ENCODE measurements around the gene MDK.
A peak's percentile ranks its signal among the peaks of the same experiment; 100 is the strongest.

The MDK gene

GRCh38 chr11:46391578-46392420 is 10.3 kb downstream of the MDK start, which contains the start of gene CHRM4:
TSS of gene CHRM4 (minus strand) at chr11:46391776. CDS start at chr11:46386557, 5,219 bp downstream.
- Histone ChIP-seq H3K9ac (ENCODE audit: insufficient read length) (no peak within 1 kb of the TSS), H3K9me3 (ENCODE audit: low read depth, low read length) (no peaks in the 10 kb centered on the region), H3K4me3 (peak within 1 kb of the TSS; percentile 71), H3K27ac (no peak within 1 kb of the TSS), H3K36me3 (ENCODE audit: insufficient read depth, low read length) (no peaks in the 10 kb centered on the region)
- TF ChIP-seq EZH2 (IDR thresholded peaks at IDR 0.05) (no peak), FOXP2 (optimal IDR thresholded peaks at IDR 0.05; ENCODE audit: control extremely low read depth, extremely low read length, insufficient read depth) (no peak), POLR2AphosphoS5 (IDR thresholded peaks at IDR 0.05; ENCODE audit: borderline replicate concordance, low read depth, low read length) (no peak)
- DNase-seq (ENCODE audit: low read depth, low spot score), result no peak

- no peak for TF ChIP-seq EZH2 (IDR thresholded peaks at IDR 0.05)
- TF ChIP-seq POLR2AphosphoS5 (IDR thresholded peaks at IDR 0.05; ENCODE audit: borderline replicate concordance, low read depth, low read length), result 0 out of 2 replicates have a peak, but pooled peaks have one; percentile 12
- TF ChIP-seq FOXP2 (optimal IDR thresholded peaks at IDR 0.05; ENCODE audit: control extremely low read depth, extremely low read length, insufficient read depth), result no peak
- Histone ChIP-seq H3K9me3 (ENCODE audit: low read depth, low read length) (no peaks in the 10 kb centered on the region), H3K27ac (no peak overlapping the region), H3K36me3 (ENCODE audit: insufficient read depth, low read length) (peaks cover 4% of the 10 kb centered on the region; the same call in 1 of the 2 replicates), H3K9ac (ENCODE audit: insufficient read length) (no peak overlapping the region), H3K4me3 (peak overlapping the region; percentile 70)
- no peak for DNase-seq (ENCODE audit: low read depth, low spot score)
Measured at GRCh38 chr11:46392421-46393230, 11.2 kb downstream of the MDK start.

GRCh38 chr11:46393231-46393616 is 11.8 kb downstream of the MDK start:
- H3K27ac ChIP-seq, result no peak overlapping the region
- H3K9me3 ChIP-seq (ENCODE audit: low read depth, low read length), result no peaks in the 10 kb centered on the region
- no peak overlapping the region for H3K4me3 ChIP-seq
- H3K9ac ChIP-seq (ENCODE audit: insufficient read length), result no peak overlapping the region
- H3K36me3 ChIP-seq (ENCODE audit: insufficient read depth, low read length), result peaks cover 4% of the 10 kb centered on the region; the same call in 1 of the 2 replicates
- DNase-seq (ENCODE audit: low read depth, low spot score), result no peak
- TF ChIP-seq EZH2 (IDR thresholded peaks at IDR 0.05), result no peak

- Histone ChIP-seq H3K9me3 (ENCODE audit: low read depth, low read length) (no peaks in the 10 kb centered on the region), H3K4me3 (no peak overlapping the region), H3K36me3 (ENCODE audit: insufficient read depth, low read length) (peaks cover 4% of the 10 kb centered on the region; the same call in 1 of the 2 replicates), H3K27ac (no peak overlapping the region), H3K9ac (ENCODE audit: insufficient read length) (no peak overlapping the region)
- TF ChIP-seq EZH2 (IDR thresholded peaks at IDR 0.05), result no peak
- DNase-seq (ENCODE audit: low read depth, low spot score), result no peak
Measured at GRCh38 chr11:46393759-46394158, 12.3 kb downstream of the MDK start.

GRCh38 chr11:46397526-46397925 is 16.1 kb downstream of the MDK start:
- TF ChIP-seq EZH2 (IDR thresholded peaks at IDR 0.05), result no peak
- TF ChIP-seq FOXP2 (optimal IDR thresholded peaks at IDR 0.05; ENCODE audit: control extremely low read depth, extremely low read length, insufficient read depth), result no peak
- no peak for TF ChIP-seq POLR2AphosphoS5 (IDR thresholded peaks at IDR 0.05; ENCODE audit: borderline replicate concordance, low read depth, low read length)
- Histone ChIP-seq H3K36me3 (ENCODE audit: insufficient read depth, low read length) (peaks cover 4% of the 10 kb centered on the region; the same call in 1 of the 2 replicates), H3K4me3 (no peak overlapping the region), H3K27ac (no peak overlapping the region), H3K9ac (ENCODE audit: insufficient read length) (no peak overlapping the region), H3K9me3 (ENCODE audit: low read depth, low read length) (no peaks in the 10 kb centered on the region)
- no peak for DNase-seq (ENCODE audit: low read depth, low spot score)

- DNase-seq (ENCODE audit: low read depth, low spot score), result no peak
- Histone ChIP-seq H3K27ac (peak overlapping the region; percentile 66; the same call in 1 of the 2 replicates), H3K9me3 (ENCODE audit: low read depth, low read length) (no peaks in the 10 kb centered on the region), H3K4me3 (no peak overlapping the region), H3K36me3 (ENCODE audit: insufficient read depth, low read length) (peaks cover 11% of the 10 kb centered on the region; the same call in 1 of the 2 replicates), H3K9ac (ENCODE audit: insufficient read length) (no peak overlapping the region)
- TF ChIP-seq EZH2 (IDR thresholded peaks at IDR 0.05) (no peak), POLR2AphosphoS5 (IDR thresholded peaks at IDR 0.05; ENCODE audit: borderline replicate concordance, low read depth, low read length) (no peak), FOXP2 (optimal IDR thresholded peaks at IDR 0.05; ENCODE audit: control extremely low read depth, extremely low read length, insufficient read depth) (no peak)
Measured at GRCh38 chr11:46402957-46403902, 21.8 kb downstream of the MDK start.

GRCh38 chr11:46404476-46405017 is 23.1 kb downstream of the MDK start:
- no peak overlapping the region for H3K4me3 ChIP-seq
- peak overlapping the region; percentile 1; the same call in 1 of the 2 replicates for H3K27ac ChIP-seq
- no peak for TF ChIP-seq EZH2 (IDR thresholded peaks at IDR 0.05)
- no peak for TF ChIP-seq POLR2AphosphoS5 (IDR thresholded peaks at IDR 0.05; ENCODE audit: borderline replicate concordance, low read depth, low read length)
- TF ChIP-seq FOXP2 (optimal IDR thresholded peaks at IDR 0.05; ENCODE audit: control extremely low read depth, extremely low read length, insufficient read depth), result no peak
- DNase-seq (ENCODE audit: low read depth, low spot score), result no peak
- peaks cover 17% of the 10 kb centered on the region; the same call in 1 of the 2 replicates for H3K36me3 ChIP-seq (ENCODE audit: insufficient read depth, low read length)
- no peak overlapping the region for H3K9ac ChIP-seq (ENCODE audit: insufficient read length)
- no peaks in the 10 kb centered on the region for H3K9me3 ChIP-seq (ENCODE audit: low read depth, low read length)
